Activated effector memory CD4-positive, alpha-beta T cell treated with Interleukin-2 at 50 U/mL for 16 hours (primary cell): ENCODE measurements around the gene CRPPA.

Source experiments
- DNase-seq: peaks from one replicate; pipeline ENCODE4 v3.0.0-alpha.2; 2020

CRPPA gene

GRCh38 chr7:16422917-16423316 lies 1.6 kb upstream of the CRPPA start:
- DNase-seq, result no peak

- DNase-seq, result no peak
These were observed 731 bp upstream of the CRPPA start for GRCh38 chr7:16422103-16422435.

GRCh38 chr7:16420649-16421332 lies 547 bp downstream of the CRPPA start:
- peak; percentile 54 for DNase-seq

GRCh38 chr7:16420329-16420648 lies 1.0 kb downstream of the CRPPA start:
- no peak for DNase-seq

- DNase-seq, result no peak
These were observed 1.5 kb downstream of the CRPPA start for GRCh38 chr7:16419859-16420258.

- DNase-seq, result no peak
These were observed 2.2 kb downstream of the CRPPA start for GRCh38 chr7:16419126-16419525.

GRCh38 chr7:16417906-16418305 lies 3.4 kb downstream of the CRPPA start:
- DNase-seq, result no peak

- DNase-seq, result no peak
These were observed 4.8 kb downstream of the CRPPA start for GRCh38 chr7:16416289-16417282.

- no peak for DNase-seq
These were observed 8.8 kb downstream of the CRPPA start for GRCh38 chr7:16412274-16413254.

GRCh38 chr7:16411391-16411790 lies 9.9 kb downstream of the CRPPA start:
- no peak for DNase-seq

GRCh38 chr7:16409777-16410176 lies 11.6 kb downstream of the CRPPA start:
- no peak for DNase-seq

GRCh38 chr7:16404636-16405035 lies 16.7 kb downstream of the CRPPA start:
- DNase-seq, result no peak

GRCh38 chr7:16403475-16403874 lies 17.9 kb downstream of the CRPPA start:
- no peak for DNase-seq

GRCh38 chr7:16402940-16403339 lies 18.4 kb downstream of the CRPPA start:
- DNase-seq, result no peak

- DNase-seq, result no peak
These were observed 19.2 kb downstream of the CRPPA start for GRCh38 chr7:16402091-16402490.

GRCh38 chr7:16400893-16401275 lies 20.5 kb downstream of the CRPPA start:
- no peak for DNase-seq

- DNase-seq, result no peak
These were observed 21.1 kb downstream of the CRPPA start for GRCh38 chr7:16399916-16400892.

- DNase-seq, result no peak
These were observed 22.0 kb downstream of the CRPPA start for GRCh38 chr7:16399265-16399831.

GRCh38 chr7:16398146-16399017 lies 23.0 kb downstream of the CRPPA start:
- DNase-seq, result no peak

GRCh38 chr7:16397501-16398145 lies 23.7 kb downstream of the CRPPA start:
- DNase-seq, result no peak
